ENCODE data around the gene APBB3. TPM values are rescaled to one million over a fixed set of nuclear protein-coding genes. Genes with fewer than 3 reads are reported as not detected.

APBB3 gene
- total RNA-seq, 2 donors from 2014 or later: 36.4 to 41.4 TPM

- Histone ChIP-seq H3K9ac (ENCODE audit: extremely low read depth, low read length, poor library complexity, severe bottlenecking) (no peak overlapping the region), H3K27me3 (ENCODE audit: control insufficient read depth, insufficient read depth, low read length, poor library complexity, severe bottlenecking) (no peaks in the 10 kb centered on the region), H3K27ac (ENCODE audit: low read depth, low read length) (no peak overlapping the region), H3K9me3 (ENCODE audit: control insufficient read depth, low read length) (no peaks in the 10 kb centered on the region), H3K4me3 (ENCODE audit: low read length) (no peak overlapping the region), H3K36me3 (ENCODE audit: control insufficient read depth, insufficient read depth, low read length) (peaks cover 54% of the 10 kb centered on the region), H3K4me1 (ENCODE audit: control insufficient read depth, insufficient read depth, low read length) (no peaks in the 10 kb centered on the region)
- Mint-ChIP-seq H3K4me1 (peaks cover 22% of the 10 kb centered on the region), H3K9me3 (no peaks in the 10 kb centered on the region), H3K27me3 (ENCODE audit: insufficient read depth) (no peaks in the 10 kb centered on the region), H3K27ac (no peak overlapping the region), H3K4me3 (no peak overlapping the region), H3K36me3 (ENCODE audit: low read depth) (peaks cover 52% of the 10 kb centered on the region)
- DNase-seq: no peak
- no peak for TF ChIP-seq CTCF (conservative IDR thresholded peaks at IDR 0.05)
- 89 to 93% methylated on average over 2 of the region's 2 CpGs for WGBS, 2 experiments (ENCODE audit: insufficient coverage in 1 of 2, insufficient read length in 1 of 2)
These were observed 9.9 kb downstream of the APBB3 start for GRCh38 chr5:140554454-140554853.

DNA sequence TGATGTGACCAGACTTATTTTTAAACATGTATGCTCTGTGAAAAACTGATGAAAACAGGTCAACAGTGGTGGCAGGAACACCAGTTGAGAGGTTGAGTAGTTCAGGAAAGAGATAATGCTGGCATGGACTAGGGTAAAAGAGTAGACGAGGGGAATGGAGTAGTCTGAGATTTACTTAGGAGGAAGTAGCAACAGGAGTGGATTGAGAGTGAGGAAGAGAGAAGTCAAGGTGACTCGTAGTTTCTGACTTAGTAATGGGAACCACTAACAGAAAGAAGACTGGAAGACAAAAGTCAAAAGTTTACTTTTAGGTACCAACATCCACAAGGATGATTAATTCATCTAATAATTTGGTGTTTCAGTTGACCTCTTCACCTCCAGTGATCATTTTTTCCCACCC, 10.7 kb downstream of the APBB3 start:
- H3K27ac Mint-ChIP-seq: peak overlapping the region; percentile 11
- H3K36me3 ChIP-seq (ENCODE audit: control insufficient read depth, insufficient read depth, low read length): peaks cover 62% of the 10 kb centered on the region
- no peak overlapping the region for H3K4me3 ChIP-seq (ENCODE audit: low read length)
- peaks cover 27% of the 10 kb centered on the region for H3K4me1 Mint-ChIP-seq
- TF ChIP-seq CTCF (conservative IDR thresholded peaks at IDR 0.05): no peak
- 90 to 97% methylated on average over 1 to 2 of the region's 2 CpGs for WGBS, 2 experiments (ENCODE audit: insufficient coverage in 1 of 2, insufficient read length in 1 of 2)
- H3K4me3 Mint-ChIP-seq: no peak overlapping the region
- no peaks in the 10 kb centered on the region for H3K9me3 Mint-ChIP-seq
- peaks cover 47% of the 10 kb centered on the region for H3K36me3 Mint-ChIP-seq (ENCODE audit: low read depth)
- no peaks in the 10 kb centered on the region for H3K27me3 Mint-ChIP-seq (ENCODE audit: insufficient read depth)
- no peaks in the 10 kb centered on the region for H3K4me1 ChIP-seq (ENCODE audit: control insufficient read depth, insufficient read depth, low read length)
- no peak overlapping the region for H3K27ac ChIP-seq (ENCODE audit: low read depth, low read length)
- DNase-seq: no peak
- no peaks in the 10 kb centered on the region for H3K27me3 ChIP-seq (ENCODE audit: control insufficient read depth, insufficient read depth, low read length, poor library complexity, severe bottlenecking)
- no peaks in the 10 kb centered on the region for H3K9me3 ChIP-seq (ENCODE audit: control insufficient read depth, low read length)
- no peak overlapping the region for H3K9ac ChIP-seq (ENCODE audit: extremely low read depth, low read length, poor library complexity, severe bottlenecking)

DNA sequence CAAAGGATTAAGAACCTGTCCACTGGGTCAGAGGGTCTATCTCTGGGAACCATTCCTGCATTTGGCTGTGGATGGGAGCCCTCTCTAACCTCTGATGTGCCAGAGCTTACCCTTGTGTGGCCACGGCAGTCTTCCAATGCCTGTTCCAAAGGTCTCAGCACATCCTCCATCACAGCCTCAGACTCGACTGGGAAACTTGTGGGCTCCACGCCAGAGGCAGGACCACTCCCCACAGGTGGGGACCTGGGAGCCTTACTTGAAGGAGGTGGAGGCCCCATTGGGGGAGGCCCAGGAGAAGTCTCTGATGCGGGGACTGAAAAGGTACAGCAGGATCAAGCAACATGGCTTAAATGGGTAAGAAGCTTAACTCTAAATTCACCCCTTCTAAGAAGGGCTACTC, 12.5 kb downstream of the APBB3 start:
- Mint-ChIP-seq H3K9me3 (no peaks in the 10 kb centered on the region), H3K27me3 (ENCODE audit: insufficient read depth) (no peaks in the 10 kb centered on the region), H3K36me3 (ENCODE audit: low read depth) (peaks cover 47% of the 10 kb centered on the region), H3K4me3 (no peak overlapping the region), H3K27ac (no peak overlapping the region), H3K4me1 (peaks cover 31% of the 10 kb centered on the region)
- no peaks in the 10 kb centered on the region for H3K27me3 ChIP-seq (ENCODE audit: control insufficient read depth, insufficient read depth, low read length, poor library complexity, severe bottlenecking)
- no peak overlapping the region for H3K9ac ChIP-seq (ENCODE audit: extremely low read depth, low read length, poor library complexity, severe bottlenecking)
- peak; percentile 39 for DNase-seq
- 93% methylated on average over 2 to 4 of the region's 4 CpGs for WGBS, 2 experiments (ENCODE audit: insufficient coverage in 1 of 2, insufficient read length in 1 of 2)
- peaks cover 62% of the 10 kb centered on the region for H3K36me3 ChIP-seq (ENCODE audit: control insufficient read depth, insufficient read depth, low read length)
- H3K27ac ChIP-seq (ENCODE audit: low read depth, low read length): no peak overlapping the region
- H3K9me3 ChIP-seq (ENCODE audit: control insufficient read depth, low read length): no peaks in the 10 kb centered on the region
- peaks cover 15% of the 10 kb centered on the region for H3K4me1 ChIP-seq (ENCODE audit: control insufficient read depth, insufficient read depth, low read length)
- H3K4me3 ChIP-seq (ENCODE audit: low read length): no peak overlapping the region
- no peak for TF ChIP-seq CTCF (conservative IDR thresholded peaks at IDR 0.05)
